Measurements from ENCODE around the gene C10orf71. TPM values are rescaled to one million over a fixed set of nuclear protein-coding genes. Genes with fewer than 3 reads are reported as not detected.

Gene C10orf71
- total and polyA plus RNA-seq, 2 of the 8 experiments (the other 6 are each of a cell fraction or from before 2014, with no cell fraction given) = not detected

- Histone ChIP-seq H3K36me3 (ENCODE audit: control insufficient read depth in 2 of 4, insufficient read depth in 4 of 4, low read length in 3 of 4) (no peaks in the 10 kb centered on the region), H3K14ac (ENCODE audit: insufficient read length) (no peak overlapping the region), H3K23ac (ENCODE audit: insufficient read length) (no peak overlapping the region), H2AK5ac (ENCODE audit: low read depth, low read length) (no peak overlapping the region), H4K8ac (ENCODE audit: extremely low read depth, insufficient read depth, low read length) (no peak overlapping the region), H4K91ac (replicated peaks; ENCODE audit: insufficient read length, low read length) (no peak overlapping the region), H3K4me2 (ENCODE audit: insufficient read depth in 1 of 2, low read depth in 2 of 2, low read length in 2 of 2) (no peak overlapping the region), H4K5ac (ENCODE audit: insufficient read length, low read depth, low read length) (no peak overlapping the region), H3K79me2 (ENCODE audit: control insufficient read depth in 1 of 2, insufficient read depth in 2 of 2, low read length in 2 of 2) (no peaks in the 10 kb centered on the region), H2BK15ac (ENCODE audit: low read length) (no peak overlapping the region), H3K9me3 (ENCODE audit: insufficient read depth in 2 of 2, low read depth in 1 of 2, low read length in 1 of 2) (no peaks in the 10 kb centered on the region), H3K79me1 (ENCODE audit: low read depth, low read length) (no peaks in the 10 kb centered on the region), H2BK12ac (ENCODE audit: low read depth, low read length) (no peak overlapping the region), H2AFZ (ENCODE audit: low read length) (no peak overlapping the region), H2BK120ac (replicated peaks; ENCODE audit: low read depth, low read length) (no peak overlapping the region), H3K27ac (ENCODE audit: low read depth, low read length) (no peak overlapping the region), H3K18ac (ENCODE audit: extremely low read depth, low read length) (no peak overlapping the region), H3K23me2 (ENCODE audit: low read depth, low read length) (no peaks in the 10 kb centered on the region), H3K4ac (replicated peaks; ENCODE audit: insufficient read length, low read depth, low read length) (no peak overlapping the region), H2BK5ac (ENCODE audit: low read depth, low read length) (no peak overlapping the region), H3K4me1 (replicated peaks in 1 of 4; ENCODE audit: control insufficient read depth in 3 of 4, insufficient read depth in 4 of 4, low read length in 3 of 4) (no peaks in the 10 kb centered on the region), H2BK20ac (ENCODE audit: low read length) (no peak overlapping the region), H4K20me1 (replicated peaks in 1 of 2; ENCODE audit: control insufficient read depth in 1 of 2, insufficient read depth in 2 of 2, low read length in 2 of 2) (no peaks in the 10 kb centered on the region), H3K9ac (replicated peaks in 1 of 4; ENCODE audit: extremely low read depth in 1 of 4, low read depth in 3 of 4, low read length in 3 of 4) (no peak overlapping the region), H3K27me3 (replicated peaks in 1 of 4; ENCODE audit: control insufficient read depth in 3 of 4, extremely low read depth in 1 of 4, insufficient read depth in 3 of 4, low read length in 3 of 4) (no peaks in the 10 kb centered on the region), H3K4me3 (ENCODE audit: extremely low read depth in 1 of 4, insufficient read depth in 2 of 4, low read depth in 3 of 4, low read length in 4 of 4) (no peak overlapping the region), H3K56ac (replicated peaks; ENCODE audit: insufficient read length, low read depth, low read length) (no peak overlapping the region)
- ChIA-PET CTCF (ENCODE audit: partially characterized antibody) (interaction anchor here (1.3 to 3.1 kb wide), 3 partner anchors 10 to 33 kb away, joined by 3 to 22 read pairs (median 5); no protein-coding TSS in a partner anchor), POLR2A (ENCODE audit: partially characterized antibody) (interaction anchor here (1.6 kb wide), 1 partner anchor 10 kb away, joined by 3 read pairs; no protein-coding TSS in a partner anchor)
- FAIRE-seq = no peak
- DNase-seq (ENCODE audit: low read depth in 1 of 2, low spot score in 2 of 2) = no peak
- TF ChIP-seq USF2 (IDR thresholded peaks at IDR 0.05; ENCODE audit: low read length) (no peak), ZNF274 (IDR thresholded peaks at IDR 0.05; ENCODE audit: borderline replicate concordance, extremely low read depth, low read length) (no peak), EZH2 (IDR thresholded peaks at IDR 0.05; ENCODE audit: low read depth, low read length, severe bottlenecking) (no peak), POLR2AphosphoS5 (IDR thresholded peaks at IDR 0.05; ENCODE audit: low read depth, low read length) (no peak), HDAC2 (IDR thresholded peaks at IDR 0.05; ENCODE audit: borderline replicate concordance in 1 of 2, low read depth in 2 of 2, low read length in 2 of 2) (no peak), BACH1 (IDR thresholded peaks at IDR 0.05; ENCODE audit: low read length) (no peak)
- 88% methylated on average over 5 of the region's 5 CpGs; no CpG with 5 or more reads in 1 of the 2 experiments for WGBS, 2 experiments (ENCODE audit: extremely low coverage in 1 of 2, insufficient coverage in 1 of 2, insufficient read length in 1 of 2, insufficient replicate concordance in 2 of 2, low coverage in 1 of 2, low lambda C conversion rate in 2 of 2, missing lambda C conversion rate in 1 of 2)
Measured at GRCh38 chr10:49314806-49315205, 15.8 kb downstream of the C10orf71 start.
